ENCODE measurements around the gene ALKBH8. TPM values are rescaled to one million over a fixed set of nuclear protein-coding genes. Genes with fewer than 3 reads are reported as not detected.
"Not testable (repeated sequence)": the region's sequence is repeated elsewhere in the genome, so short reads cannot be mapped to it uniquely, and the experiment has no call there.

Gene ALKBH8
- total and polyA plus RNA-seq, 4 donors = 2.5 to 10.9 (median 5.1) TPM

GRCh38 chr11:107468596-107468995 lies 96.9 kb downstream of the ALKBH8 start:
- Histone ChIP-seq H3K4me1 (ENCODE audit: control insufficient read depth in 5 of 5, insufficient read depth in 5 of 5, low read length in 5 of 5) (no peaks in the 10 kb centered on the region), H3K27me3 (ENCODE audit: control insufficient read depth in 3 of 3, insufficient read depth in 3 of 3, low read length in 2 of 3) (no peaks in the 10 kb centered on the region), H3K9me3 (ENCODE audit: control insufficient read depth in 4 of 4, insufficient read depth in 3 of 4, low read length in 3 of 4) (no peaks in the 10 kb centered on the region), H3K27ac (ENCODE audit: low read depth in 1 of 2, low read length in 1 of 2) (no peak overlapping the region), H3K4me3 (no peak overlapping the region), H3K9ac (ENCODE audit: insufficient read depth in 1 of 2, low read length in 2 of 2) (no peak overlapping the region), H3K36me3 (ENCODE audit: control insufficient read depth in 4 of 4, insufficient read depth in 4 of 4, low read length in 4 of 4) (no peaks in the 10 kb centered on the region)
- 42 to 48% methylated on average over 3 of the region's 3 CpGs for WGBS, 2 donors
- peak in 2 of 3 donors; percentile 17 to 25 for DNase-seq
- no peak for TF ChIP-seq CTCF (IDR thresholded peaks at IDR 0.05; ENCODE audit: control extremely low read depth, extremely low read depth)
- ATAC-seq (ENCODE audit: insufficient read depth, low FRiP score) = no peak

- no peak for ATAC-seq (ENCODE audit: insufficient read depth, low FRiP score)
- H3K27me3 ChIP-seq (ENCODE audit: control insufficient read depth in 3 of 3, insufficient read depth in 3 of 3, low read length in 2 of 3) = no peaks in the 10 kb centered on the region
- no peak overlapping the region for H3K27ac ChIP-seq (ENCODE audit: low read depth in 1 of 2, low read length in 1 of 2)
- no peak overlapping the region for H3K9ac ChIP-seq (ENCODE audit: insufficient read depth in 1 of 2, low read length in 2 of 2)
- no peak for TF ChIP-seq CTCF (IDR thresholded peaks at IDR 0.05; ENCODE audit: control extremely low read depth, extremely low read depth)
- DNase-seq = no peak
- H3K4me1 ChIP-seq (ENCODE audit: control insufficient read depth in 5 of 5, insufficient read depth in 5 of 5, low read length in 5 of 5) = no peaks in the 10 kb centered on the region
- no peak overlapping the region for H3K4me3 ChIP-seq
- H3K36me3 ChIP-seq (ENCODE audit: control insufficient read depth in 4 of 4, insufficient read depth in 4 of 4, low read length in 4 of 4) = no peaks in the 10 kb centered on the region
- WGBS, 2 donors = 77 to 82% methylated on average over 1 of the region's 1 CpG
- H3K9me3 ChIP-seq (ENCODE audit: control insufficient read depth in 4 of 4, insufficient read depth in 3 of 4, low read length in 3 of 4) = no peaks in the 10 kb centered on the region
Measured at GRCh38 chr11:107467696-107468095, 97.8 kb downstream of the ALKBH8 start.

DNA sequence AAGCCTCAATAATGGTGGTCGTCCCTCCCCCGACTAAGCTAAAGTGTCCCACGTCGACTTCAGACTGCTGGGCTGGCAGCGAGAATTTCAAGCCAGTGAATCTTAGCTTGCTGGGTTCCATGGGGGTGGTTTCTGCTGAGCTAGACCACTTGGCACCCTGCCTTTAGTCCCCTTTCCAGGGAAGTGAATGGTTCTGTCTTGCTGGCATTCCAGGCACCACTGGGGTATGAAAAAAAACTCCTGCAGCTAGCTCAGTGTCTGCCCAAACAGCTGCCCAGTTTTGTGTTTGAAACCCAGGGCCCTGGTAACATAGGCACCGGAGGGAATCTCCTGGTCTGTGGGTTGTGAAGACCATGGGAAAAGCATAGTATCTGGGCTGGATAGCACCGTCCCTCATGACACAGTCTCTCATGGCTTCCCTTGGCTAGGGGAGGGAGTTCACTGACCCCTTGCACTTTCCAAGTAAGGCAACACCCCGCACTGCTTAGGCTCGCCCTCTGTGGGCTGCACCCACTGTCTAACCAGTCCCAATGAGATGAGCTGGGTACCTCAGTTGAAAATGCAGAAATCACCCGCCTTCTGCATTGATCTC lies 99.2 kb downstream of the ALKBH8 start:
- not testable (repeated sequence) for H3K27ac ChIP-seq (ENCODE audit: low read depth in 1 of 2, low read length in 1 of 2); H3K36me3 ChIP-seq (ENCODE audit: control insufficient read depth in 4 of 4, insufficient read depth in 4 of 4, low read length in 4 of 4); H3K9ac ChIP-seq (ENCODE audit: insufficient read depth in 1 of 2, low read length in 2 of 2); DNase-seq; H3K27me3 ChIP-seq (ENCODE audit: control insufficient read depth in 3 of 3, insufficient read depth in 3 of 3, low read length in 2 of 3); ATAC-seq (ENCODE audit: insufficient read depth, low FRiP score); H3K9me3 ChIP-seq (ENCODE audit: control insufficient read depth in 4 of 4, insufficient read depth in 3 of 4, low read length in 3 of 4); H3K4me3 ChIP-seq; H3K4me1 ChIP-seq (ENCODE audit: control insufficient read depth in 5 of 5, insufficient read depth in 5 of 5, low read length in 5 of 5)
- WGBS, 2 donors = 81 to 87% methylated on average over 10 of the region's 10 CpGs

- WGBS, 2 donors = 0% methylated on average over 30 of the region's 30 CpGs
- ATAC-seq (ENCODE audit: insufficient read depth, low FRiP score) (peak; percentile 98), DNase-seq (peak; percentile 93 to 98 (median 98))
- H3K9me3 ChIP-seq (ENCODE audit: control insufficient read depth in 4 of 4, insufficient read depth in 3 of 4, low read length in 3 of 4) = no peaks in the 10 kb centered on the region
- H3K4me3 ChIP-seq = peak within 1 kb of the TSS; percentile 86
- peaks cover 0 to 6% (median 4%) of the 10 kb centered on the region in 5 donors for H3K4me1 ChIP-seq (ENCODE audit: control insufficient read depth in 5 of 5, insufficient read depth in 5 of 5, low read length in 5 of 5)
- no peak for TF ChIP-seq CTCF (IDR thresholded peaks at IDR 0.05; ENCODE audit: control extremely low read depth, extremely low read depth)
- H3K27ac ChIP-seq (ENCODE audit: low read depth in 1 of 2, low read length in 1 of 2) = peak within 1 kb of the TSS; percentile 21 to 76
- H3K27me3 ChIP-seq (ENCODE audit: control insufficient read depth in 3 of 3, insufficient read depth in 3 of 3, low read length in 2 of 3) = no peaks in the 10 kb centered on the region
- peaks cover 5 to 12% (median 10%) of the 10 kb centered on the region in 4 donors for H3K36me3 ChIP-seq (ENCODE audit: control insufficient read depth in 4 of 4, insufficient read depth in 4 of 4, low read length in 4 of 4)
- peak within 1 kb of the TSS; percentile 71 to 99 for H3K9ac ChIP-seq (ENCODE audit: insufficient read depth in 1 of 2, low read length in 2 of 2)
Measured at GRCh38 chr11:107457558-107458271, 107.8 kb downstream of the ALKBH8 start, which contains the start of gene CWF19L2. TSS of gene CWF19L2 (minus strand) at chr11:107457825. CDS start at chr11:107457816, 9 bp downstream.
